GM18505 (cell line): Measurements from ENCODE around the gene ITGA3.

ENCODE experiments used
- ATAC-seq: cut with Tn5 transposase; IDR thresholded peaks from one replicate; pipeline ENCODE4 v1.9.1; 2021; ENCODE audit not compliant: unreplicated experiment
- POLR2A ChIP-seq: IDR thresholded peaks from 4 replicates; pipeline ENCODE4 v1.6.1; 2011; ENCODE audit warnings: borderline replicate concordance; ENCODE audit not compliant: insufficient read depth, insufficient read length; ENCODE audit errors: extremely low read depth

Gene ITGA3

GRCh38 chr17:50129728-50130558 is 74.0 kb downstream of the ITGA3 start, which contains the start of gene SAMD14:
Gene SAMD14, minus strand, starts transcription at chr17:50130160. Its CDS starts 5,201 bp downstream, at chr17:50124959.
- peak; percentile 15 for TF ChIP-seq POLR2A
- ATAC-seq, result no peak

GRCh38 chr17:50130559-50131305 is 74.8 kb downstream of the ITGA3 start:
- TF ChIP-seq POLR2A, result no peak
- ATAC-seq, result no peak

- ATAC-seq, result no peak
Measured at GRCh38 chr17:50132104-50132794, 76.3 kb downstream of the ITGA3 start.

GRCh38 chr17:50133028-50133768 is 77.3 kb downstream of the ITGA3 start:
- ATAC-seq, result no peak
- TF ChIP-seq POLR2A, result no peak

More at GRCh38 chr17:50132104-50132794, 76.3 kb downstream of the ITGA3 start:
- peak; percentile 21 for TF ChIP-seq POLR2A

GRCh38 chr17:50133769-50134099 is 77.8 kb downstream of the ITGA3 start:
- no peak for TF ChIP-seq POLR2A
- no peak for ATAC-seq

- no peak for ATAC-seq
- TF ChIP-seq POLR2A, result no peak
Measured at GRCh38 chr17:50134206-50135110, 78.5 kb downstream of the ITGA3 start.

- TF ChIP-seq POLR2A, result no peak
- no peak for ATAC-seq
Measured at GRCh38 chr17:50135316-50136095, 79.6 kb downstream of the ITGA3 start.

- no peak for ATAC-seq
- TF ChIP-seq POLR2A, result no peak
Measured at GRCh38 chr17:50136096-50136687, 80.3 kb downstream of the ITGA3 start.

- no peak for TF ChIP-seq POLR2A
- no peak for ATAC-seq
Measured at GRCh38 chr17:50137042-50137441, 81.1 kb downstream of the ITGA3 start.

GRCh38 chr17:50139185-50139783 is 83.4 kb downstream of the ITGA3 start:
- TF ChIP-seq POLR2A, result no peak
- ATAC-seq, result no peak
